HG03565 (cell line): ENCODE data around the gene CFB.
"Not testable (repeated sequence)": the region's sequence is repeated elsewhere in the genome, so short reads cannot be mapped to it uniquely, and the experiment has no call there.

ENCODE experiments used
- ATAC-seq: cut with Tn5 transposase; IDR thresholded peaks from one replicate; pipeline ENCODE4 v1.9.1; 2021; ENCODE audit warnings: mild to moderate bottlenecking, moderate library complexity; ENCODE audit not compliant: unreplicated experiment

CFB gene

DNA sequence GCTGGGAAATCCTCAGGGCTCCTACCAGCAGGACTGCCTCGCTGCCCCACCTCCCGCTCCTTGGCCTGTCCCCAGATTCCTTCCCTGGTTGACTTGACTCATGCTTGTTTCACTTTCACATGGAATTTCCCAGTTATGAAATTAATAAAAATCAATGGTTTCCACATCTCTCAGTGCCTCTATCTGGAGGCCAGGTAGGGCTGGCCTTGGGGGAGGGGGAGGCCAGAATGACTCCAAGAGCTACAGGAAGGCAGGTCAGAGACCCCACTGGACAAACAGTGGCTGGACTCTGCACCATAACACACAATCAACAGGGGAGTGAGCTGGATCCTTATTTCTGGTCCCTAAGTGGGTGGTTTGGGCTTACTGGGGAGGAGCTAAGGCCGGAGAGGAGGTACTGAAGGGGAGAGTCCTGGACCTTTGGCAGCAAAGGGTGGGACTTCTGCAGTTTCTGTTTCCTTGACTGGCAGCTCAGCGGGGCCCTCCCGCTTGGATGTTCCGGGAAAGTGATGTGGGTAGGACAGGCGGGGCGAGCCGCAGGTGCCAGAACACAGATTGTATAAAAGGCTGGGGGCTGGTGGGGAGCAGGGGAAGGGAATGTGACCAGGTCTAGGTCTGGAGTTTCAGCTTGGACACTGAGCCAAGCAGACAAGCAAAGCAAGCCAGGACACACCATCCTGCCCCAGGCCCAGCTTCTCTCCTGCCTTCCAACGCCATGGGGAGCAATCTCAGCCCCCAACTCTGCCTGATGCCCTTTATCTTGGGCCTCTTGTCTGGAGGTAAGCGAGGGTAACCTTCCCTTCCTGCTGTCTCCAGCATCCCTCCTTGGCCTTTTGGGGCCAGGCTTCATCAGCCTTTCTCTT lies at the start of gene CFB:
Gene CFB (plus strand): TSS at position 589 of the 863 bp plus-strand sequence. CDS start 127 bp downstream, at position 716.
- ATAC-seq = no peak

DNA sequence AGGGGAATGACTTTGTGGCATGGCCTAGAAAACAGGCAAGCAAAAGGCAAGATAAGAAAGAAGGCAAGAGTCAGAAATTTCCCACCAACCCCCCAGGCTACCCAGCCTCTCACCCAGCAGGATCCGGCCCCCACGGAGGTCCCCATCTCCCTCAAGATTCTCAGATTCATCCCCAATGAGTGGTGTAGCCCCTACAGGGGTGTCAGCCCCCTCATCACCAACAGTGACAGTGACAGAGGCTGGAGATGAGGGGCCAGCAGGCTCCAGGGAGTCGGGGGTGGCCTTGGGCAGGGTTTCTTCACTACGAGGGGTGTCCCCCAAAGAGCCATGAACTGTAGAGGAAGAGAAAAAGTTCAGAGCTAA lies 49.4 kb upstream of the CFB start:
- ATAC-seq = no peak

DNA sequence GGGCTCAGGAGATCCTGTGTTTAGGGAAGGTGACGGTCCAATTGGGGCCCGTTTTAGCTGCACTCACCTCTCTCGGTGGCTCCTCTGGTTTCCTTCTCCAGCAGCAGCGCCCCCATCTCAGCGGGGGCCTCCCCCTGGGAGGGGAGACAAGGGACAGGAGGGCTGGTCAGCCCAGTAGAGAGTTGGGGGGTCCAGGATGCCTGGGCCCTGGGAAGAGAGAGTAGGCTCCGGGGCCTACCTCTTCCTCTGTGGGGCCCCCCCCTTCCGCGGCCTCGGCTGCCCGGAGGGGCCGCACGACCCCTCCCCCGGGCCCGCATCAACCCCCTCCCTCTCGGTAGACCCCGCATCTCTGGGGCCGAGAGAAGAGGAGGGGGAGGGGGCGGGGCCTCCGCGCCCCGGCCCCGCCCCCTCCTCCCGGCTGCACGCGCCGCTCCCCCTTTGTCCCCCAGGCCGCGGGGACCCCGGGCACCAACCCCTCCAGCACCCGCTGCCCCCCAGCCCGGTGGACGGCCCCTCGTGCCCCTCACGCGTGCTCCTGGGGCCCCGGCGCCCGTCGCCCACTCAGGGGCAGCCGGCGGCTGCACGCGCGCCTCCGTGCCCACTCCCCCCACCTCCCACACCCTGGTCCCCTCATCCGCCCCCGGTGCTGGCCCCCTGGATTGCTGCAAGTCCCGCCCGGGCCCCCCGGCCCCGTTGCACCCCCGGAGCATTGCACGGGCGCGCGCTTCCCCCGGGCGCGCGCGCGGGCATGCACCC lies 48.9 kb upstream of the CFB start:
- ATAC-seq = no peak

DNA sequence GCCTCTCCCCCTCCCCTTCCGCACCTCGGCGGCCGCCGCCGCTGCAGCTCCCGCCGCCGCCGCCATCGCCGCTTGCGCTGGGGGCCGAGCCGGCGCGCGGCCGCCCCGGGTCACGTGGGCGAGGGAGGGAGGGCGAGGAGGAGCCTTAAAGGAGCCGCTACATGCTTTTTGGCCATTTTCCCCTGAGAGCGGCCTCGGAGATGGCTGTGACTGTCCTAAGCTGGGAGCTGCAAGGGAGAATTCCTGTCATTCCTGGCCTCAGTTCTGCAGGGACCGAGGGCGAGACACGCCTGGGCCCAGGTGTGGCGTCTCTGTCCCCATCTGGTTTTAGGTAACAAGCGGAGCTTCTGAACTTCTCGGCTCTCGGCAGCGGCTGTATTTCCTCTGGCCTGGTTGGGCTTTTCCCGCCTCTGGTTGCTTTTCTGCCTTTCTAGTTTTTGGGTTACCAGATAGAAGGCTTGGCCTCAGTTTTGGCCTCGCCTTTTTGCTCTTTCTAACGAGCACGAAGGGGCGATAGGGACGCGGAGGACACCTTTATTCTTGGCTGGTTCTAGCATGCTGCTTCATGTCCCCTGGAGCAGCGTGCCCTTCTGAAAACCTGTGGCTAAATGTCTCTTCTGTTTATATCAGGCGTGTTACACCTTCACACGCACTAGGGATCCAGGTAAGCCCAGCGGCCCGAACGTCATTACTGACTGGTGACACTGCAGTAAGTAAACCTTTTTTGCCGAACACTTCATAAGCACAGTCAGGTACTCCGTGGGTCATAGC lies 48.1 kb upstream of the CFB start, which contains the start of gene EHMT2:
Gene EHMT2 (minus strand): TSS at position 87 of the 771 bp plus-strand sequence. CDS start 21 bp downstream, at position 66.
- ATAC-seq = peak; percentile 30

DNA sequence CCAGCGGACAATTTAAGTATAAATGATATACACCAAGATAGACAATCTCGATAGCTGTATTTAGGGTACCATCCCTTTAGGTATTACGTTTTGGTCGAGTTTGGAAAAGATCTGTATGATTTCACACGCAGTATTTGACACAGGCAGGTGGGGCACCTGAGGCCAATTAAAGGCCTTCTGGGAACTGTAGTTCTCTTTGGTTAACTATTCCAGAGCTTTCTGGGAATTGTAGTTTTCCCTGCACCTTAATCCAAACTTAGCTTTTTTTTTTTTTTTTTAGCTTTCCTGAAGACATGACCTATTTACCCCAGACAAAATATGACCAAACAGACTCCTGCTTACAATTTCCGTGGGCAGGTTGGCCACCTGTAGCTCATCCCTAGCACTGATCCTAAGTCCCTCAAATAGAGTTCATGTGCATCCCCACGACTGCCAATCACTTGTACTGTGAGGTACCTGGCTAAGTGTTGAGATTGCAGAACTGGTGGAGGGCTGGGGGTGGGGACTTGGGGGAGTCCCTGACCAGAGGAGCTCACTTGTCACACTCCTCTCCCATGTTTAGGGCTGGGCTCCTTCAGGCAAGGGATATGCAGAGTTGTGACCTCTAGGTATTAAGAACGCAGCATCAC lies 47.4 kb upstream of the CFB start:
- no peak for ATAC-seq

DNA sequence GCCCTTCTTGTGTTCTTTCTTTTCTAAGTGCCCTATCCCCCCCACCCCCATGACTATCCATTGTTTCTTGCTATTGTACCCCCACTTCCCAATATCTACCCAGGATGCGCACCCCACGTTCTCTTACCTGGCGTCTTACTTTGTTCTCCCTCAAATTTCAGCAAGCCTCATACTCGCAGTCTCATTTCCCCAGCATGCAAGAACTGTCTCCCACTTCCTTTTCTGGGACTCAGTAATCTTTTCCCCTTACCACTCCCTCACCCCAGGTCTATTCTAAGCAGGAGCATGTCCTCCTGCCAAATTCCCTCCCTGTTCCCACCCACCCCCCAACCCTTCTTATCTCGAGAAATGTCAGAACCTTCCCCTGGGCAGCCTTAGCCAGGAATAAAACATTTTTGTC lies 46.7 kb upstream of the CFB start:
- no peak for ATAC-seq

DNA sequence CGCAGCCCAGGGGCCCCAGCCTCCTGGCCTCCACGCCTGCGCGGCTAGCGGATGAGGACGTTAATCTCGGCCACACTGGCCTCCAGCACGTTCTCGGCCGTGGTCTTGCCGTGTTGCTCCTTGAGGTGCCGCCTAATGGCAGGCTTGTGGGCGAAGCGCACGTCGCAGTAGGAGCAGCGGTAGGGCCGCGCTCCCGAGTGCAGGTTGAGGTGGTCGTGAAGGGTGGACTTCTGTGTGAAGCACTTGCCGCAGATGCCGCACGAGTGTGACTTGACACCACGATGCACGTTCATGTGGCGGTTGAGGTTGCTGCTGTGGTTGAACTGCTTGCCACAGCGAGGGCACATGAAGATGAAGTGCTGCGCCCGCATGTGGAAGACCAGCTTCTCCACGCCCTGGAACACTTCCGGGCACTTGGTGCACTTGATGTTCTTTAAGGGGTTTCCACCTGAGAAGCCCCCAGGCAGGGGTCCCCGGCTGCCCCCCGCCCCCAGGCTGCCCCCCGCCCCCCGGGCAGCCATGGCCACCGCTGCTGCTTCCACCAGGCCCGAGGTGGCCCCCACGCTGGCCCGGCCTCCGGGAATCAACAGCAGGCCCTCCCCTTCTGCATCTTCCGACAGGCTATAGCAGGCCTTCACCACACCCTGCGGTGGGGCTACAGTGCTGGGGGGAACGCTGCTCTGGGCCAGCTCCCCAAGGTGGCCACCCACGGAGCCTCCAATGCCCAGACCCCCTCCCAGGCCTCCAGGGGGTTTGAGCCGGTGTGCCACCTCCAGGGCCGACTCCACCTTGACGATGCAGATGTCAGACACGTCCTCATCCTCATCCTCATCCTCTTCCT lies 45.8 kb upstream of the CFB start:
- ATAC-seq = no peak

DNA sequence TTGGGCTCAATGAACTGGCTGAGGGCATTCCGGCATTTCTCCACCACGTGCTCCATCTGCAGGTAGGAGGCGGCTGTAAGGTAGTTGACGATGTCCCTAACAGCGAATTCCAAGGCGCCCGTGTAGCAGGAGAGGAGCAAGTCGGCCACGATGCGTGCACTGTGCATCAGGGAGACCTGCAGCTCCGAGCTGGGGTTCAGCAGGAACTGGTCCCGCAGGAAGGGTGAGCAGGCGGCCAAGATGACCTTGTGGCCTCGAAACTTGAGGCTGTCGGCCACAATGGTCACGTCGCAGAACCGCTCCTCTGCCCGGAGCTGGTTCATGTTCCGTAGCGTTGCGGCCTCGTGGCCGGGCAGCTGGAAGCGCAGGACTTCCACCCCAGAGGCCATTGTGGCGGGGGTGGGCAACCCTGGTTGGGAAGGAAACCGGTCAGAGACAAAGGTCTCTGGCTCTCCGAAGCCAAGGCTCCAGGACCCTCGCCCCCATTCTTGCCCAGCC lies 44.9 kb upstream of the CFB start:
- no peak for ATAC-seq

DNA sequence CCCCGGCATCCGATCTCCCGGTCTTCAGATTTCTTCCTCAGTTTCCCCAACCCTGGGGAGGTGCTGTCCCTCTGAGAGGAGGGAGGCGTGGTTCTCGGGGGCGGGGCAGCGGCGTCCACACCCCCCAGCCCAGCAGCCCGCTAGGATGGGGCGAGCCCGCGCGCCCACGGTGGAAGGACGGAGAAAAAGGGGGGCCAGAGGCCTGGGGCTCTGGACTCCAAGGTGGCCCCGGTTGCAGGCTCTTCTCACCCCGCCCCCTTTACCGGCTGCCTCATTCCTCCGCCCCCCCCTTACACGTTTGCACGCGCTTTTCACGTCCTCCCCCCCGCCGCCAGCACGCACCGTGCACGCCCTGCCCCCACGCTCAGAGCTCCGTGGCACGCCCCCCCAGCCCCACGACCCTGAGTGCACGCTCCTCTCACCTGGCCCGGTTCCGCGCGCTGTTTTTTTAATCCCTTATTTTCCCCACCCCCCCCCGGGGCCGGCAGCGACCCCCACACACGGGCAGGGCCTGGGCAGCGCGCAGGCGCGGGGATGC lies 44.4 kb upstream of the CFB start:
- ATAC-seq = no peak

DNA sequence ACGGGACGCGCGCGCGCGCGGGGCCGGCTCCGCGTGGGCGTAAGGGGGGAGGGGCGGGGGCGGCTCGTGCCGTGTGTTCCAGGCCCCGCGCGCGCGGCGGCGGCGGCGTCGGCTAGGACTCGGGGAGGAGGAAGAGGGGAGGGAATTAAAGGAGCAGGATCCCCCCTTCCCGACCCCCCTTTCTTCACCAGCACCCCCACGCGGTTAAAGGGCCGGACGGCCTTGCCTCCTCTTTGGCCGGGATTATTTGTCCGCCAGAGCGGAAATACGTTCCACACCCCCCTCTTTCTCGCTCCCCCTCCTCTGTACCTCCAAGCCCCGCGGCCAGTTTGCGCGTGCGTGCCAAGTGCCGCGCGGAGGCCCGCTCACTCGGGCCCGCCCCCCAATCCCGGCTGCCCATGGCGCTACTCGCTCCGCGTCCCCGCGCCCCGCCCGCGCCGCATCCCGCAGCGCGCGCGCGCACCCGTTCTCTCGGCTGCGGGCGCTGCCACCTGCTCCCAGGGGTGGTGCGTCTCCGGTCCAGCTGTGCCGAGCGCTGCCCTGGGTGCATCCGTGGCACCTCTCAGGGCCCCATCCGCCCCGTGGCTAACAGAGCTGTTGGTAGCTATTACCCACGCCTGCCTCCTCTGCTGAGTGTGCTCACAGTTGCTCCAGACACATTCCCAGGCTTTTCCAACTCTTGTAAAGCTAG lies 43.8 kb upstream of the CFB start, which contains the start of gene ZBTB12:
Gene ZBTB12 (minus strand): TSS at position 134 of the 691 bp plus-strand sequence. CDS start 781 bp downstream, outside the sequence.
- ATAC-seq = peak; percentile 35

DNA sequence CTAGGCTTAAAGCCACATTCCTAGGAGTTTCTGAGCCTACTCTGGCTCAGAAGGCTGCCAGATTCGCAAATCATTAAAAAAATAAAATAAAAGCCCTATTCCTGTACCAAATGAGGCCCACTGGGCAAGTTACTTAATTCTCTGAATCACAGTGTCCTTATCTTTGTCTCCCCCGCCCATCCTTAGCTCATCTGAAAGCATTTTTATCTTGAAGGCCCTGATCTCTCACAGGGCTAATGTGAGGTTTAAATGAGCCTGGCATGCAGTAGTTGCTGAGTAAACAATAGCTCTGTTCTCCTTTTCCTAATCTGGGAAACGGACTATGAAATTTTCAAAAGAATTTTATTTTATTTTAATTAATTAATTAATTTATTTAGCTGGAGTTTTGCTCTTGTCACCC lies 41.9 kb upstream of the CFB start:
- ATAC-seq = no peak

DNA sequence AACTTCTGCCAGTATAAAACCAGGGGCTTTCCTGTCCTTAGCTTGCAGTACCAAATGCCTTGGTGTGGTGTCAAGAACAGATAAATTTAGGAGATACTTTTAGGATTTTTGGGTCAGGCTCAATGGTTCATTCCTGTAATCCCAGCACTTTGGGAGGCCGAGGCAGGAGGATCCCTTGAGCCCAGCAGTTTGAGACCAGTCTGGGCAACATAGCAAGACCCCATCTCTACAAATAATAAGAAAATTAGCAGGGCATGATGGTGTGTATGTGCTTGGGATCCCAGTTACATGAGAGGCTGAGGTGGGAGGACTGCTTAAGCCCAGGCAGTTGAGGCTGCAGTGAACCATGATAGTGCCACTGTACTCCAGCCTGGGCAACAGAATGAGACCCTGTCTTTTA lies 40.9 kb upstream of the CFB start:
- ATAC-seq = no peak

DNA sequence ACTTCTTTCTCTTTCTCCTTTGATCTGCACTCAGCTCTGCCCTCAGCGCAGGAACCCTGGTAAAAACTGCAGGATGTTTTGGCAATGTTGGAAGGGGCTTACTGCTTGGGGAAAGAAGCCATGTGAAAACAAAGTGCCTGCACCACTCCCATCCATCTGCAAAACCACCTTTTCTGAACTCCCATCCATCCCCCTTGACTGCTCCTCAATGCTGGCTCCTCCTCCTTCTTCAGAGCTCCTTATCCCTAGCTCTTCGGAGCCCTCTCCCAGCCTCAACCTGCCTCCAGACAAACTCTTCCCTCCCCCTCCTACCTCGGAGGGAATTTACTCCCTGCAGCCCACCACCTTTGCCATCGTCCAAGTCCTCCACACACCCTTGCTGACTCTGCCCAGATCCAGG lies 39.8 kb upstream of the CFB start:
- ATAC-seq = no peak

DNA sequence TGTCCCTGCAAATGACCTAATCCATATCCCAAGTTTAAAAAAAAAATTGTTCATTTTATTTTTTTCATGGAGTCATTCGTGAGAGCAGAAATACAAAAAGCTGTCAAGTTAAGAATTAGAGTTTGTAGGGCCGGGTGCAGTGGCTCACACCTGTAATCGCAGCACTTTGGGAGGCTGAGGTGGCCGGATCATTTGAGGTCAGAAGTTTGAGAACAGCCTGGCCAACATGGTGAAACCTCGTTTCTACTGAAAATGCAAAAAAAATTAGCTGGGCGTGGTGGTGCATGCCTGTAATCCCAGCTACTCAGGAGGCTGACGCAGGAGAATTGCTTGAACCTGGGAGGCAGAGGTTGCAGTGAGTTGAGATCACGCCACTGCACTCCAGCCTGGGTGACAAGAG lies 39.2 kb upstream of the CFB start:
- ATAC-seq = not testable (repeated sequence)

DNA sequence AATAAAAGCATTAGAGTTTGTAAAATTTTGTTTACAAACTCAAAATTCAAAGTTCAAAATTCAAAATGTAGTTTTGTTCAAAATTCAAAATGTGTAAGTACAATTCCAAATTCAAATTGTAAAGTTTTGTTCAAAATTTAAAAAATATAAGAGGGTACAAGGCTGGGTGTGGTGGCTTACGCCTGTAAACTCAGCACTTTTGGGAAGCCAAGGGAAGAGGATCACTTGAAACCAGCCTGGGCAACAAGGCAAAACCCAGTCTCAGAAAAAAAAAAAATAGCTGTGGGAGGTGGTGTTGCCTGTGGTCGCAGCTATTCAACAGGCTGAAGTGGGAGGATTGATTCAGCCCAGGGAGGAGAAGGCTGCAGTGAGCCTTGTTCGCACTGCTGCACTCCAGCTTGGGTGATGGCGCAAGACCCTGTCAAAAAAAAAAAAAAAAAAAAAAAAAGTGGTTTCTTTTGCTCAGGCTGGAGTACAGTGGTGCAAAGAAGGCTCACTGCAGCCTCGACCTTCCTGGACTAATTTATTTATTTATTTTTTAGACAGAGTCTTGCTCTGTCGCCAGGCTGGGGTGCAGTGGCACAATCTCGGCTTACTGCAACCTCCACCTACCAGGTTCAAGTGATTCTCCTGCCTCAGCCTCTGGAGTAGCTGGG lies 38.6 kb upstream of the CFB start:
- no peak for ATAC-seq

DNA sequence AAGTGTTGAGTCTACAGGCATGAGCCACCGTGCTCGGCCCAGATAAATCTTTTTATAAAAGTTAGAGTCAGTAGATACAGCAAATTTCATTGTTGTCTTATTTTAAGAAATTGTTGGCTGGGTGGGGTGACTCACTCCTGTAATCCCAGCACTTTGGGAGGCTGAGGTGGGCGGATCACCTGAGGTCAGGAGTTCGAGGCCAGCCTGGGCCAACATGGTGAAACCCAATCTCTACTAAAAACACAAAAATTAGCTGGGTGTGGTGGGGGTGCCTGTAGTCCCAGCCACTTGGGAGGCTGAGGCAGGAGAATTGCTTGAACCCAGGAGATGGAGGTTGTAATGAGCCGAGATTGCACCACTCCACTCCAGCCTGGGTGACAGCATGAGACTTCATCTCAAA lies 37.6 kb upstream of the CFB start:
- not testable (repeated sequence) for ATAC-seq

DNA sequence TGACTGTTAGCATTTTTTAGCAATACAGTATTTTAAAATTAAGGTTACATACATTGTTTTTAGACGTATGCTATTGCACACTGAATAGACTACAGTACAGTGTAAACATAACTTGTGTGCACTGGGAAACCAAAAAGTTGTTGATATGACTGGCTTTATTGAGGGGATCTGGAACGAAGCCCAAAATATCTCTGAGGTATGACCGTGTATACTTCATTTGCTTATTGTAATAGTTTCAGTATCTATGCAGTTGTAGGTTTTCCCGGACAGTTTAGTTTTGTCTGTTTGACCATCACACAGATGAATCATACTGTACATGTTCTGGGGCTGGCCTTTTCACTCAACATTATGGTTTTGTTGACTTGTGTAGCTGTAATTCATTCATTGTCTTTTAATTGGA lies 37.1 kb upstream of the CFB start:
- ATAC-seq = peak; percentile 80

DNA sequence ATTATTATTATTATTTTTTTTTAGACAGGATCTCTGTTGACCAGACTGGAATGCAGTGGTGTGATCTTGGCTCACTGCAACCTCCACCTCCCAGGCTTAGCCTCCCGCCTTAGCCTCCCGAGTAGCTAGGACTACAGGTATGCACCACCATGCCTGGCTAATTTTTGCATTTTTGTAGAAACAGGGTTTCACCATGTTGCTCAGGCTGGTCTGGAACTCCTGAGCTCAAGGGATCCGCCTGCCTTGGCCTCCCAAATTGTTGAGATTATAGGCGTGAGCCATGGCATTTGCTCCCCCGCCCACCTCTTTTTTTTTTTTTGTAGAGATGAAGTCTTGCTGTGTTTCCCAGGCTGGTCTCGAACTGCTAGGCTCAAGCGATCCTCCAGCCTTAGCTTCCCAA lies 36.6 kb upstream of the CFB start:
- not testable (repeated sequence) for ATAC-seq
